HG02759 (cell line): Measurements from ENCODE around the gene NDC1.
"Not testable (repeated sequence)": the region's sequence is repeated elsewhere in the genome, so short reads cannot be mapped to it uniquely, and the experiment has no call there.

ENCODE experiments used
- ATAC-seq: cut with Tn5 transposase; IDR thresholded peaks from one replicate; pipeline ENCODE4 v1.9.1; 2021; ENCODE audit warnings: mild to moderate bottlenecking, moderate library complexity; ENCODE audit not compliant: unreplicated experiment

The NDC1 gene

GRCh38 chr1:53826367-53826766 lies 11.7 kb downstream of the NDC1 start:
- ATAC-seq, result no peak

- ATAC-seq, result no peak
Observed at GRCh38 chr1:53825306-53825705, 12.8 kb downstream of the NDC1 start.

DNA sequence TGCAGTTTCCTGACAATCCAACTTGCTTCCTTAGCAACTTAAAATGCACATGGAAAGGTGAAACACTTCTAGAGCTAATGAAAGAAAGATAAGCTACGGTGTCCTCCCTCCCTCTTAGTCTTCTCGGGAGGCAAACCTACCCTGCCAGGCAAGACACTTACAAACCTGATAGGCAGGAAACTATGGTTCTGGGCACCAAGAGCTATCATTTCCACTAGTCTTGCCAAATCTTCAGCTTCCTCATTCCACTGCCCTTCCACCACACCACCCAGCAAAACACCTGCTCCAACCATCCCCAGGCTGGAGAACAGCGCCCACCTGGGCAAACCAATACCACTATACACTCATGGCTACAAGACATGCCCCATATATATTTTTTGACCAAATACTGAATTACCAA lies 15.2 kb downstream of the NDC1 start:
- ATAC-seq, result no peak

GRCh38 chr1:53821380-53821779 lies 16.7 kb downstream of the NDC1 start:
- no peak for ATAC-seq

- ATAC-seq, result no peak
Observed at GRCh38 chr1:53819387-53819786, 18.7 kb downstream of the NDC1 start.

GRCh38 chr1:53816584-53816983 lies 21.5 kb downstream of the NDC1 start:
- not testable (repeated sequence) for ATAC-seq

DNA sequence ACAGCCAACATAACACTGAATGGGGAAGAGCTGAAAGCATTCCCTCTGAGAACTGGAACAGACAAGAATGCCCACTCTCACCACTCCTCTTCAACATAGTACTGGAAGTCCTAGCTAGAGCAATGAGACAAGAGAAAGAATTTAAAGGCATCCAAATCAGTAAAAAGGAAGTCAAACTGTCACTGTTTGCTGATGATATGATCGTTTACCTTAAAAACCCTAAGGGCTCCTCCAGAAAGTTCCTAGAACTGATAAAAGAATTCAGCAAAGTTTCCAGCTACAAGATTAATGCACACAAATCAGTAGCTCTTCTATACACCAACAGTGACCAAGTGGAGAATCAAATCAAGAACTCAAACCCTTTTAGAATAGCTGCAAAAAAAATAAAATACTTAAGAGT lies 22.6 kb downstream of the NDC1 start:
- ATAC-seq, result not testable (repeated sequence)

- no peak for ATAC-seq
Observed at GRCh38 chr1:53811414-53811851, 26.7 kb downstream of the NDC1 start.

- no peak for ATAC-seq
Observed at GRCh38 chr1:53810497-53810896, 27.6 kb downstream of the NDC1 start.

DNA sequence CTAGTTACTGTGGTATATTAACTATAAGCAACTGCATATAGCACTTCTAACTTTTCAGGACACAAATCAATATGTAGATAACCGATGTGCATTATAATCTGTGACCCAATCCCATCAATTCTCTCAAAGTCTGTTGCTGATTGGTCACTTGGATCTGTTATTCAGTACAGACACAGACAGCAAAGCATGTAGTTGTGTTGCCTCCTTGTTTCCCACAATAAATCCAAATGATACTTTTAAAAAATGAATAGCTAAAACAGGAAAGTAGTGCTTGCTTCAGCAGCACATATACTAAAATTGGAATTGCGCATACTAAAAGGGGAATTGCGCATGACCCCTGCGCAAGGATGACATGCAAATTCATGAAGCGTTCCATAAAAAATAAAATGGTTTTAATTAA lies 28.1 kb downstream of the NDC1 start:
- ATAC-seq, result no peak

- ATAC-seq, result no peak
Observed at GRCh38 chr1:53807916-53808315, 30.2 kb downstream of the NDC1 start.

GRCh38 chr1:53804791-53805505 lies 33.1 kb downstream of the NDC1 start:
- ATAC-seq, result no peak

GRCh38 chr1:53804181-53804580 lies 33.9 kb downstream of the NDC1 start:
- no peak for ATAC-seq

GRCh38 chr1:53800621-53801020 lies 37.5 kb downstream of the NDC1 start:
- ATAC-seq, result no peak

- no peak for ATAC-seq
Observed at GRCh38 chr1:53799141-53799540, 39.0 kb downstream of the NDC1 start.

- no peak for ATAC-seq
Observed at GRCh38 chr1:53792806-53793205, 45.3 kb downstream of the NDC1 start.

GRCh38 chr1:53787655-53788054 lies 50.4 kb downstream of the NDC1 start:
- ATAC-seq, result no peak

GRCh38 chr1:53783056-53783455 lies 55.0 kb downstream of the NDC1 start:
- ATAC-seq, result no peak

GRCh38 chr1:53781654-53782053 lies 56.4 kb downstream of the NDC1 start:
- no peak for ATAC-seq

DNA sequence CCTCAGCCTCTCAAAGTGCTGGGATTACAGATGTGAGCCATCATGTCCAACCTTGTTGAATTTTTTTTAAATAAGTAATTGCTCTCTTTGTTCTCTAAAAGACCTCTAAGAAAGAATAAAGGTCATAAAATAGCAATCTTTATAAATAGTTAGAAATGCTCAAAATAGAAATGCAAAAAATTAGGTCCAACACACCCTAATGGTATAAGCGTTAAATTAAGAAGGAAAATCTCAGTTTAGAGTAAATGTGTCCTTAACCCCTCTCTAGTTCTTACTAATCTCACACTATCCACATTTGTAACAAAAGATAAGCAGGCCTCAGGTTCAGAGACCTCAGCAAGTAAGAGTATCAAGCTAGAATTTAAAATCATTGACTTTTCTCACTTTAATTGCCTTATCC lies 60.8 kb downstream of the NDC1 start:
- ATAC-seq, result no peak

- no peak for ATAC-seq
Observed at GRCh38 chr1:53771648-53772047, 66.4 kb downstream of the NDC1 start.

DNA sequence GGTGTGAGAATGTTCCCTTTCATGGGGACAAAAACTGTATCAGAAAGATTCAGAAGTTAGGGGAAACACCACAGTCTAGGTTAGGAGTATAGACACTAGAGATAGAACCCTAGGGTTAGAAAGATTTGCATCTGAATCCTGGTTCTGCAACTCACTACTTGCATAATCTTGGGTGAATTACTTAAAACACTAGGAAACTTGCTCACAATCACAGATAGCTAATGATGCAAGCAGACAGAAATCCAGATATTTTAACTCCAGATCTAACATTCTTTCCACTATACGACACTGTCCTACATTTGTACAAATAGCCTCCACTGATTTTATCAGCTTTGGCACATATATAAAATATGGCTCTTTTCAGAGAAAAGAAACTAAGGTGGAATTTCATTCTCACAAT lies 68.3 kb downstream of the NDC1 start:
- ATAC-seq, result no peak

GRCh38 chr1:53769184-53769583 lies 68.9 kb downstream of the NDC1 start:
- ATAC-seq, result no peak
